Activated T-cell treated with anti-CD3 and anti-CD28 coated beads for 4 hours (primary cell): Measurements from ENCODE around the gene RRP7A.
"Not testable (repeated sequence)": the region's sequence is repeated elsewhere in the genome, so short reads cannot be mapped to it uniquely, and the experiment has no call there.

Source experiments
- DNase-seq: peaks from one replicate; pipeline ENCODE4 v3.0.0-alpha.2; 2020

The RRP7A gene

DNA sequence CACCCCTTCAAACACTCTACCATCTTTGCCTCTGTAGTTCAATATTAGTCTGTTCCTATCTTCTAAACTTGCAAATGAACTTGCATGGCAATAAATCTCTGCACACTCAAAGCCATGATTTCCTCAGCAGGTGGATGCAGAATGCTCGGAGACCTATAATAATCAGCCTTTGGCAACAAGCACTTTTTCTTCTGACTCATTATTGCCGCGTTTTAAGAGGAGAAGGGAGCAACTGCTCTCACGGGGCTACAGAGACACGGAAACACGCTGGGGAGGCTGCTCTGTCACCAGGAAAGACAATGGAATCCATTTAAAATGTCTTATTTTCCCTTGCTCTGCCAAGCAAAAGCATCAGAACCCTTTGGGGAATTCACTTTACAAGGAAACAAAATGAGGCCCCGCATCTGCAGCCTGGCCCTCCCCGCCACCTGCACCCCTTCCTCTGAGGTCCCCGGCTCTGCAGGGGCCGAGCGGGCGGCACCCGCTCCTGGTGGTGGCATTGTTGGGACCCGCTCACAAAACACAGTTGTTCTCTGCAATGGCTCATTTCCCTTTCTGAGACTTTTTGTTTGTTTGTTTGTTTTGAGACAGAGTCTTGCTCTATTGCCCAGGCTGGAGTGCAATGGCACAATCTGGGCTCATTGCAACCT, 15.6 kb upstream of the RRP7A start:
- not testable (repeated sequence) for DNase-seq

DNA sequence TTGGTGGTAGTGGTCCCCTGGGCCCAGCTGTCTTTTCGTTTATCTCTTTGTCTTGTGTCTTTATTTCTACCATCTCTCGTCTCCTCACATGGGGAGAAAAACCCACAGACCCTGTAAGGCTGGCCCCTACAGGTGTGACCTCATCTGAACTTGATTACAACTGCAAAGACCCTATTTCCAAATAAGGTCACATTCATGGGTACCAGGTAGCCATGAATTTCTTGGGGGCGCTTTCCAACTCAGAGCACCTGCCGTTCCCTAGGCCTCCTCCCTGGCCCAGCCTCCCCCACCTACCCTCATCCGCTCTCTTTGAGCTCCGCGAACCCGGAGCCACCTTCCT, 14.0 kb upstream of the RRP7A start:
- DNase-seq: no peak

DNA sequence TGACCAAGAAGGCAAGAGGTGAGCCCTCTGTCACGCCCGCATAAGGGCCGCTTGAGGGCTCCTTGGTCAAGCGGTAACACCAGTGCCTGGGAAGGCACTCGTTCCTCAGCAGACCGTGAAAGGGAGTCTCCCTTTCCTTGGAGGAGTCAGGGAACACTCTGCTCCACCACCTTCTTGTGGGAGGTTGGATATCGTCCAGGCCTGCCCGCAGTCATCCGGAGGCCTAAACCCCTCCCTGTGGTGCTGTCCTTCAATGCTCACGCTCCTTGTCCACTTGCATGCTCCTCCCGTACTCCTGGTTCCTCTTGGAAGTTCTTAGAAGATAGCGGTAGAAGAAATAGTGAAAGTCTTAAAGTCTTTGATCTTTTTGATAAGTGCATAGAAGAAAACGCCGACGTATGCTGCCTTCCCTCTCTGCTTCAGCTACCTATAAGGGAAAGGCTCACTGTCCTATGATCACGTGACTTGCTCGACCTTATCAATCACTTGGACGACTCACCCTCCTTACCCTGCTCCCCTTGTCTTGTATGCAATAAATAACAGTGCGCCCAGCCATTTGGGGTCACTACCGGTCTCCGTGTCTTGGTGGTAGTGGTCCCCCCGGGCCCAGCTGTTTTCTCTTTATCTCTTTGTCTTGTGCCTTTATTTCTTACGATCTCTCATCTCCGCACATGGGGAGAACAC, 11.9 kb upstream of the RRP7A start:
- not testable (repeated sequence) for DNase-seq

DNA sequence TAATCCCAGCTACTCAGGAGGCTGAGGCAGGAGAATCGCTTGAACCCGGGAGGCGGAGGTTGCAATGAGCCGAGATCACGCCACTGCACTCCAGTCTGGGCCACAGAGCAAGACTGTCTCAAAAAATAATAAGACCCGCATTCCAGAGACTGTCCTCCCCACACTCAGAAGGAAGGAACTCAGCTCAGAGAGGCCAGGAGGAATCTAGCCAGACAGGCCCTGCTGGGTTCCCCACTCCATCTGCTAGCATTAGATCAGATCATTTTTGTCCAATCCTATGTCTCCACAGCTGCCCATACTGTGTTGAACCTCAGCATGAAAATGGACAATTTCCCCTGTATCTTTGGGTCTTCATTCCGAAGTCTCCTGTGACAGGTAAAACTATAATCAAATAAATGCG, 9.8 kb upstream of the RRP7A start:
- not testable (repeated sequence) for DNase-seq

DNA sequence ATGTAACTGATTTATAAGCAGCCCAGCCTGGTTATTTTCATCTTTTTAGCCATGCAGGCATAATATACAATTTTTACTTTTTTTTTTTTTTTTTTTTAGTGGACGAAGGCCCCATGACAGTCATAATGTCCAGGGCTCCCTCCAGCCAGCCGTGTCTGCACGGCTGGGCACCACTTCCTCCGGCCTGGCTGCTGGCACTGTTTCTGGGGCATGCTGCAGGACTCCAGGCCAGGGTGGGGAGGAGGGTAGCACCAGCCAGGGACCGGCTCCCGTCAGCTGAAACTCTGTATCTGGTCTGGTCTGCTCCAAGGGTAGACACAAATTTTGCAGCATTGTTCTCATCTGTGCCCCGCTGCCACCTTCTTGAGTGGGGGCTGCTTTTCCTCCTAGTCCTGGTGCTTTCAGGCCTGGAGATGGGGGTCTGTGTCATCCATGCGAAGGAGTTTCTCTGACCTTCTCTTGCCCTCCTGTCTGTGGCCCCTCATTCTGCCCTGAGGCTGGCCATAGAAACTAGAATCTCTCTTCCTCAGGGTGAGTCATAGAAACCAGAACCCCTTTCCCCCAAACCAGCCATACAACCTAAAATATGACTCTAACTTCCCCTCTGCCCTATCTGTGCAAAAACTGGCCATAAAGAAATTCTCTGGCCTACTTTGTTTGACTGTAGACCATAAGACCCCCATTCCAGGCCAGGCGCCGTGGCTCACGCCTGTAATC, 9.2 kb upstream of the RRP7A start:
- no peak for DNase-seq

DNA sequence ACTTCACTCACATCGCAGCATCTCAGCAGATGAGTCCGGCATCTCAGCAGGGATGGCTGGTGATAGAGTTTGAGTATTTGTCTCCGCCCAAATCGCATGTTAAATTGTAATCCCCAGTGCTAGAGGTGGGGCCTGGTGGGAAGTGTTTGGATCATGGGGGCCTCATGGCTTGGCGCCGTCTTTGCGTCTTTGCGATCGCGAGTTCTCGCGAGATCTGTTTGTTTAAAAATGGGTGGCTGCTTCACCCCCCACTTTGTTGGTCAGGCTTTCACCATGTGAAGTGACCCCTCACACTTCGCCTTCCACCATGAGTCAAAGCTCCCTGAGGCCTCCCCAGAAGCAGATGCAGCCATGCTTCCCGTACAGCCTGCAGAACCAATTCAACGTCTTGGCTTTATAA, 3.0 kb upstream of the RRP7A start:
- DNase-seq: no peak

DNA sequence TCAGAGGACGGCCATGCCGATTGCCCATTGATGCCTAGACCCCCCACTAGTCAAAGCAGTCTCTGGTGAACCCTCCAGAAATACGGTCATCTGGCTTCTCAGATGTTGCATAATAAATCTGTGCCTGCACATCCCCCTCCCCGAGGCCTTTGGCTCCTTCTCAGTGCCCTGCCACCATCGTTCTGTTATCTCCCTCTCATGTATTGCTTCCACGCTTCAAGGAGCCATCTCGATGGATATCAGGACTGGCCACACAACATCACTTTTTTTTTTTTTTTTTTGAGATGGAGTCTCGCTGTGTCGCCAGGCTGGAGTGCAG, 1.6 kb upstream of the RRP7A start:
- DNase-seq: no peak

DNA sequence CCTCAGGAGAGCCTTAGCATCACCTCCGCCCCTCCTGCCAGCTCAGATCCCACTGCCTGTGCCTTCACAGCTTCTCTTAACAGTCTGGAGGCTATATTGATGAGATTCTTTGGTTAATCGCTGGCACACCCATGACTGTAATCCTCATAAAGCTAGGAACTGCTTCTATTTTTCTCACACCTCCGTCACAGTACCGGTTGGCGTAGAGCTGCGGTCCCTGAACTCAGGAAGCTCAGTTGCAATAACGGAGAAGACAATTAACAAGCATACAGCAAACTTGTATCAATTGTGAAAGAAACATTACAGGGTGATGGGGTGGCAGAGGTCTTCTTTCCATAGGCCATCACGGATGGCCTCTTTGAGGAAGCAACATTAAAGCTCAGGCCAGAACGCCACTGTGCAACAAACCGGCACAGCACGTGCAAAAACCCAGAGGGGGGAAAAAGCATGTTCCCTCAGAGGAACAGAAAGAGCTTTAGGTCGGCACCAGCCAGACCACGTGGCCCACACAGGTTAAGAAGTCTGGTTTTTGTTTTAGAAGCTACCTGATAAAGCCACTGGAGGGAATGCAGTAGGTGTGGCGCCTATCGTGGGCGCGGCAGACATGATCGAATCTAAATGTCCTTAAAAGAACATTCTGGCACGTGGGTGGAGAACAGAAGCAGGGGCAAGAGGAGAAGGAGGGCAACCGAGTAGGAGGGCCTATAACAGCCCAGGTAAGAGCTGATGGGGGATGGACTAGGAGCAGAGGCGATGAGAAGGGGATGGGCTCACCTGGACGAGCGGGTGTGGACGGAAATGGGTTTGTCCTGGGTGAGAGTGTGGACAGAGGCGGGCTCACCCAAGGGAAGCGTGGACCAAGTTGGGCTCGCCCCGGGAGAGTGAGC, 715 bp downstream of the RRP7A start:
- DNase-seq: not testable (repeated sequence)

DNA sequence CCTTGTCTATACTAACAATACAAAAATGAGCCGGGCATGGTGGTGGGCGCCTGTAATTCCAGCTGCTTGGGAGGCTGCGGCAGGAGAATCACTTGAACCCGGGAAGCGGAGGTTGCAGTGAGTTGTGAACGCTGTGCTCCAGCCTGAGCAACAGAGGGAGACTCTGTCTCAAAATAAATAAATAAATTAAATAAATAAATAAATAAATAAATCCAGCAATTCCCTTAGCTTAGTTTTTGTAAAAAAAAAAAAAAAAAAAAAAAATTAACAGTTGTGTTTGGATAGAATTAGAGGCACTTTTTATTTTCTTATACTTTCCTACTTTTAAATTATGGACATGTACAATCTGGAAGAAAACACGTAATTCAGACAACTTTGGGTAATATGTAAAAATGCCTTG, 2.5 kb downstream of the RRP7A start:
- DNase-seq: not testable (repeated sequence)

DNA sequence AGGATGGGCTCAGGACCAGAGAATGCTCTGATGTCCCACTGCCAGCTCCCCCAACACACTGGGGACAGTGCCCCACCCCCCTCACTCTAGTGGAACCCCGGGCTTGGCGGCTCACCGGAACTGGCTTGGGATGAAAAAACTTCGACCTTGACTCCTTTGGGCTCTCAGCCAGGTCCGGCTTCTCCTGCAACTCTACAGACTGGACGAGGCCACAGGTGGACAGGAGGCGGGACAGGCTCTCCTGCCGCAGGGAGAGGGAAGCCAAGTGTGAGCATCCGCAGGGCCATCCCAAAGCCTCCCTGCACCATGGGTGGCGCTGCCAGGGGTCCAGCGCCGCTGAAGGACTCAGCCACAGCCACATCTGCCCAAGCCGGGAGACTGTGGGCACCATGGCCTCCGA, 3.7 kb downstream of the RRP7A start:
- DNase-seq: no peak

DNA sequence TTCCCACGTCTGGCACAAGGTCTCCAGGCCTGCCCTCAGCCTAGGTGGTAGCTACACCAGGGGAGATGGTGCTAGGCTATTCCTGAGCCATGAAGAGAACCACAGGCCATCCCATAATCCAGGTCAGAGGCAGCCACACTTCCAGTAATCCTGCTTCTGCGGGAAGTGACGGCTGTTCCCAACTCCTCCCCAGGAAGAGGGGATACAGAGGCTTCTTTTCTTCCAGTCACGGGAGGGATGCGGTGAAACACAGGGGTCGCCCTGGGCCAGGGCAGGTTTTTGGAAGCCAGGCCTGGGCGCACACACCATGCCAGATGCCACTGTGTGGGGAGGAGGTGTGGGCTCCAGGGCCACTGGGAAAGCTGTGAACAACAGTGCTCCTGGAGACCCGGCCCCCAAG, 4.3 kb downstream of the RRP7A start:
- DNase-seq: not testable (repeated sequence)

DNA sequence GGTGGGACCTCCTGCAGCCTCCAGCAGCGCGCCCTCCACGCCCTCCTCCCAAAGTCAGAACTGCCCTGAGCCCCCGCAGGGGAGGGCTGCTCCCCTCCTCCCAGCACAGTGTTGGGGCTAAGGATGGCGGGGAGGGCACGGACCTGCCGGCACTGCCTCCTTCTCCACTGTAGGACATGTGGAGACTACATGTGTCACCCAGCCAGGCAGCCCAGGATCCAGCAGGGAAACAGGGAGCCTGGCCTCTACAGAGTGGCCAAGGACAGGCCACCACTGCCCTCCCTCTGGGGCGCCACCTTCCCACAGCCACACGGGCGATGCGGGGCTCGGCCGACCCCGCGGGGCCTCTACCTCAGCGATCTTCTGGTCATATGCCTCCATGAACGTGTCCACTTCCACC, 5.3 kb downstream of the RRP7A start:
- DNase-seq: not testable (repeated sequence)

DNA sequence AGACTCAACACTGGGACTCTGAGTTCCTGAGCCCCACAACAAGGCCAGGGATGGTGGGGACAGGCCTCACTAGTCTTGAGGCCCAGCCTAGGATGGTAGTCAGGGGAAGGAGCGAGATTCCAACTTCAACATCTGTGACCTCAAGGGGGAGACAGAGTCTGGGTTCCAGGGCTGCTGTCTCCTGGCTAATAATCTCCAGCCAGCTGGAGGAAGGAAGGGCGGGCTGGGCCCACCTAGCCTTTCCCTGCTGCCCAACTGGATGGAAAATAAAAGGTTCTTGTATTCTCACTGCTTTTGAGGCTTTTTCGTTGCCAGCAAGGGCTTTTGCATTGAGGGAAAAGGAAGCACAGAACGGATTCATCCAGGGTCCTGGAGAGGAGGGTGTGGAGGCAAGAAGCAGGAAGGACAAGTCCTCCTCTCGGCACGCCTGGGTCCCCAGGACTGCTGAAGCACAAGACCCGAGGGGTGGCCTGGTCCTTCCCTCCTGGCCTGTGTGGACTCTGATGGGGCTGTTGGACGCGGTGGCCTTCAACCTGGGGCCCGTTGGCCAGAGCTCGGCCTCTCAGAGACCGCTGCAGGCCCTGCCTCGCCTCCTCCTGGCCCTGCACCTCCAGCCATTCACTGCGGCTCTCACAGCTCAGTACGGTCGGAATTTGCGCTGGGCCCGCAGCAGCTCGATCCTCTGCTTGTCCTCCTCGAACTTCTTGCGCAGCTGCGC, 7.2 kb downstream of the RRP7A start:
- not testable (repeated sequence) for DNase-seq

DNA sequence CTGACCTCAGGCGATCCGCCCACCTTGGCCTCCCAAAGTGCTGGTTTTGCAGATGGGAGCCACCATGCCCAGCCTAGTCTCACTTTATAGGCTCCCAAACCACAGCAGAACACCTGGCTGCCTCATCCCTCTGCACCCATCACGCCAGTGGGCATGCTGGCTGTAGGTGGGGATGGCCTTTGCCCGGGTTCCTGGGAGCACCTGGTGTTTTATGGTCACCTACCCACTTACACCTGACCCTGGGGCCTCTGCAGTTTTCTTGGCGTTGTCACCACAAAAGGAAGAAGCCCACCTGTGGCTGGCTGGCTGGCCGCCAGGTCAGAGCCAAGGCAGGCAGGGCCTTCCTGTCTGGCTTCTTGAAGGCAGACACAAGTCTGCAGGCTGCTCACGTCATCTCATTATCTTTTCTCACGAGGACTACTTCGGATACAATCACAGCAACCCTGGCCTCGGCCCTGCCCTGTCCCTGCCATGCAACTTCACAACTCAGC, 8.2 kb downstream of the RRP7A start:
- DNase-seq: no peak

DNA sequence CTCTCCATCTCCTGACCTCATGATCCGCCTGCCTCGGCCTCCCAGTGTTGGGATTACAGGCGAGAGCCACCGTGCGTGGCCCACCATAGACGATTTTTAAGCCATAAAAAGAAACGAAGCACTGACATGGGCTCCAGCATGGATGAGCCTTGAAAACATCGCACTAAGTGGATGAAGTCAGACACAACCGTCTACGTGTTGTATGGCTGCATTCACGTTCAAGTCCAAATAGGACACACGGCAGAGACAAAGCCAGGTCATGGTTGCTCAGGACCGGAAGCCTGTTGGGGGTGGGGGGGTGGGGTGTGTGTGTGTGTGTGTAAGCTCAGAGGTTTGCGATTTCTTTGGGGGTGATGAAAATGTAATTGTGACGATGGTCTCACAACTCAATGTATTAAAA, 10.0 kb downstream of the RRP7A start:
- DNase-seq: no peak

DNA sequence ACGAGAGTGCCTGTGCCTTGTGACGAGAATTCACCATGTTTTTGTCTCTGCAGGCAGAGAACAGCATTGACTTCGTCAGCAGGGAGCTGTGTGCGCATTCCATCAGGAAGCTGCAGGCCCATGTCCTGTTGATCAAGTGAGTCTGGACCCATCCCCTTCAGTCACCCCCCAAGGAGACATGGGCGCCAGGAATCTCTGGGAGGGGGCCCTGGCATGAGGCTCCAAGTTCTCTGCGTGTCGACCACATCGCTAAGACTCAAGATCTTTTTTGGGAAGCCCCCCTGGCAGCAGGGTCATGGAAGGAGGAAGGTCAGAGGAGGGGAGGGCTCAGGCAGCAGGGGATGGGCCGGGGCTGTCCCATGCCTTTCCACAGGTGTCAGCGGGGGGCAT, 10.6 kb downstream of the RRP7A start:
- DNase-seq: not testable (repeated sequence)

DNA sequence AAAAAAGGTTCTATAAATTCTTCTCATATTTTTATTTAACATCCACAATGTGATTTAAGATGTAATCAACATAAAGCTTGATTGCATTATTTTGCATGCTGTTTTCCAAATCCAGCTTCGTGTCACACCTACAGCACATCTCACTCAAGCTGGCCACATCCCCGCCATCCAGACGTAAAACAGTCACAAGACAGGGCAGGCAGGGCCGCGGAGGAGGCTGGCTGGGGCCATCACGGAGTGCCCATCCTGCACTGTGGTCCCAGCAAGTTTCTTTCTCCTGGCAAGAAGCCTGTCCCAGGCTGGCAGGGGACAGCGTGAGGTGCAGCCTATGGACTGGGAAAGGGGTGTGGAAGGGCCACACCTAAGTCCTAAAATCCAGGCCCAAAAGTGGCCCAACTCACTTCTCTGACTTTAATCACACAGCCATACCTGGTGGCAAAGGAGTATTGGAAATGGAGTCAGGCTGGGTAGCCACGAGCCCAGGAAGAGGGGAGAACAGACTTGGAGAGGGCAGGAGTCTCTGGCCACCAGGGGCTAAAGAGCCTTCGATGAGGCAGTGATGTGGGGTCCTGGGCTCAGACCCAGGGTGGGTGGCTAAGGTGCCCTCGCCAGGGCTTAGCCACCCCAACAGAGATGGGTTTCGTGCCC, 11.1 kb downstream of the RRP7A start:
- DNase-seq: not testable (repeated sequence)

DNA sequence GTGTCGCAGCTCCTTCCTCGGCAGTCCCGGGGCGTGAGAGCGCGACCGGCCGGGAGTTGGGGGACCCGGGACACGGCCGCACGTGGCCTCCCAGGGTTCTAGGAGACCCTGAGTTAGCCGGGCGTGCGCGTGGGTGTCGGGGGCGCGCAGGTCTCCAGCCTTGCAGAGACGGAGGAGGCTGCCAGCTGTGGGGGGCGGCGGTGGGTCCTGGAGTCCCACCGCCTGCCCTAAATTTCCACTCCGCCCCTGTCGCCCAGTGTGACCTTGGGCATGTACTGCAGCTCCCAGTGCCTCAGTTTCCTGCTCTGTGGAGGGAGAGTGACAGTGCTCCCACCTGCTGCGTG, 18.8 kb downstream of the RRP7A start:
- DNase-seq: no peak

DNA sequence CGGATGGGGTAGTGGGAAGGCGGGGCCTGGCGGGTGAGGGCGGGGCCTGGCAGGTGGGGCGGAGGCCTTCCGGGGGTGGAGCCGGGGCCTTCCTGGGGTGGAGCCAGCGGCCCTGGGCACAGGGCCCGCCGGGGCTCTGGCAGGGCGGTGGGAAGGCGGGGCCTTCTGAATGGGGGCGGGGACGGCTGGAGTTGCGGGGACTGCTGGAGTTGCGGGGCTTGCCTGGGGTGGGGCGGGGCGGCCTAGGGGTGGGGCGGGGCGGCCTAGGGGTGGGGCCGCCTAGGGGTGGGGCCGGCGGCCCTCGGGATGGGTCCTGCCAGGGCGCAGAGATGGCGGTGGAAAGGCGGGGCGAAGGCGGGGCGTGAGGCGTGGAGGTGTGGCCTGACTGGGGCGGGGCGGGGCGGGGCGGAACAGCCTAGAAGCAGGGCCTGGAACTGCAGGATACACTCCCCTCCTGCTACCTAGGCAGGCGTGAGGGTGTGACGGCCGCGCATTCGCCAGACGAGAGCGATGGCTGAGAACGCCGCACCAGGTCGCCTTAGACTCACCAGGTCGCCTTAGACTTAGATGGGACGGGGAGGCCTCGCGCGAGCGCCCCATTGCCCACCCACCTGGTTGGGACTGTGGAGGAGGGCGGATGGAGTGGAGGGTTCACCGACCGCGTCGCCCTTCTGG, 19.3 kb downstream of the RRP7A start:
- peak; percentile 67 for DNase-seq

DNA sequence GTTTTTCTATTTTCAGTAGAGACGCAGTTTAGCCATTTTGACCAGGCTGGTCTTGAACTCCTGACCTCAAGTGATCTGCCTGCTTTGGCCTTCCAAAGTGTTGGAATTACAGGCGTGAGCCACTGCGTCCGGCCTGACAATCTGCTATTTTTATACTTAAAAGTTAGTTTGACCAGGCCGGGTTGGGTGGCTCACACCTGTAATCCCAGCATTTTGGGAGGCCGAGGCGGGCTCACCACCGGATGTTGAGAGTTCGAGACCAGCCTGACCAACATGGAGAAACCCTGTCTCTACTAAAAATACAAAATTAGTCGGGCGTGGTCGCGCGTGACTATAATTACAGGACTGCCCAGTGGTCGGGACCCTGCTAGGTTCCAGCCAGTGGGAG, 19.8 kb downstream of the RRP7A start:
- not testable (repeated sequence) for DNase-seq

DNA sequence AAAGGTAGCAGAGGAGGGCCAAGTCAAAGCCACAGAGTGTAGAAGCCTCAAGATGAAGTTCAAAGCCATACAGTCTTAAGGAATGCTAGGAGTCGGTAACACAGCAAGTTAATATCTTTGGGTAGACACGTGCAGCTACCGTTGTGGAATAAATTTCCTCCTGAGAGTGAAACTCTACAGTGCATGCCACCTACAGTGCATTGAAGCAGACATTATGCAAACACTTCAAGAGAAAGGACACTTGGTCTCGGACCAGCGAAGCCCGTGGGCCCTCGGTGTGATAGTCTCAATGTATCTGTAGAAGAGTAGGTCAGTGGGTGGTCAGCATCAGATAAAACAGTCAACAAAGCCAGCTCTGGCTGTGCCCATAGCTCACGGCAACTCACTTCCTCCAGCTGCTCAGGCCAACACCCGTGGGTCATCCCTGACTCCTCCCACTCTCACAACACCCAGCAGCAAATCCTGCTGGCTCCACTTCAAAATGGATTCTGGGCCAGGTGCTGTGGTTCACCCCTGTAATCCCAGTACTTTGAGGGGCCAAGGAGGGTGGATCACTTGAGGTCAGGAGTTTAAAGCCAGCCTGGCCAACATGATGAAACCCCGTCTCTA, 24.0 kb downstream of the RRP7A start:
- not testable (repeated sequence) for DNase-seq
